NCI-H345 (cell line): Measurements from ENCODE around the gene R3HDM4.

Experiments used
- DNase-seq: peaks from one replicate; lab custom pipeline; 2025; lab: John Stamatoyannopoulos, UW

Gene R3HDM4

DNA sequence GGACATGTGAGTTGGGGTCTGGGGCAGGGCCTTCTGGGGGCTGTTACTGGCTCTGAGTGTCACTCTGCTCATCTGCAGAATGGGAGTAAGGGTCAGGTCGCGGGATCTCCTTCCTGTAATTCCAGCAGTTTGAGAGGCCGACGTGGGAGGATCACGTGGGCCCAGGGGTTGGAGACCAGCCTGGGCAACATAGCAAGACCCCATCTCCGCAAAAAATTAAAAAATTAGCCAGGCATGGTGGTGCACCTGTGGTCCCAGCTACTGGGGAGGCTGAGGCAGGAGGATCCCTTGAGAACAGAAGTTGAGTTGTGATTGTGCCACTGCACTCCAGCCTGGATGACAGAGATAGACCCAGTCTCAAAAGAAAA is 16.9 kb upstream of the R3HDM4 start:
- DNase-seq, result no peak

DNA sequence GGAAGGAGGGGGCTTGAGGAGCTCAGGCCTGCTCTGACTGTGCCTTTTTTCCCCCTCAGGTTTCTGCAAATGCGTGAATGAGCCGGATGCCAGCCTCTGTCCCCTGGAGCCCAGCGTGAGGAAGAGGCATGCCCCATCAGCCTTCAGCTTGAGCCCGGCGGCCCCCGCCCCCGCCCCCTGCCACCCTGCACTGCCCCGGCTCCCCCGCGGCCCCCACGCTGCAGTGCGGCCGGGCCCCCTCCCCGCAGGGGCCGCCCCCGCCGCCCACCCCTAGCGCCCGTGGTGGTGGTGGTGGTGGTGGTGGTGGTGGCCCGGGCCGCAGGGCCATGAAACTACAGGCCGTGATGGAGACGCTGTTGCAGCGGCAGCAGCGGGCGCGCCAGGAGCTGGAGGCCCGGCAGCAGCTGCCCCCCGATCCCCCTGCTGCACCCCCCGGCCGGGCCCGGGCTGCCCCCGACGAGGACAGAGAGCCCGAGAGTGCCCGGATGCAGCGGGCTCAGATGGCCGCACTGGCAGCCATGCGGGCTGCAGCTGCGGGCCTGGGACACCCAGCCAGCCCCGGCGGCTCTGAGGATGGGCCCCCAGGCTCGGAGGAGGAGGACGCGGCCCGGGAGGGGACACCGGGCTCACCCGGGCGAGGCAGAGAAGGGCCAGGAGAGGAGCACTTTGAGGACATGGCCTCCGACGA is 16.3 kb upstream of the R3HDM4 start:
- DNase-seq, result no peak

DNA sequence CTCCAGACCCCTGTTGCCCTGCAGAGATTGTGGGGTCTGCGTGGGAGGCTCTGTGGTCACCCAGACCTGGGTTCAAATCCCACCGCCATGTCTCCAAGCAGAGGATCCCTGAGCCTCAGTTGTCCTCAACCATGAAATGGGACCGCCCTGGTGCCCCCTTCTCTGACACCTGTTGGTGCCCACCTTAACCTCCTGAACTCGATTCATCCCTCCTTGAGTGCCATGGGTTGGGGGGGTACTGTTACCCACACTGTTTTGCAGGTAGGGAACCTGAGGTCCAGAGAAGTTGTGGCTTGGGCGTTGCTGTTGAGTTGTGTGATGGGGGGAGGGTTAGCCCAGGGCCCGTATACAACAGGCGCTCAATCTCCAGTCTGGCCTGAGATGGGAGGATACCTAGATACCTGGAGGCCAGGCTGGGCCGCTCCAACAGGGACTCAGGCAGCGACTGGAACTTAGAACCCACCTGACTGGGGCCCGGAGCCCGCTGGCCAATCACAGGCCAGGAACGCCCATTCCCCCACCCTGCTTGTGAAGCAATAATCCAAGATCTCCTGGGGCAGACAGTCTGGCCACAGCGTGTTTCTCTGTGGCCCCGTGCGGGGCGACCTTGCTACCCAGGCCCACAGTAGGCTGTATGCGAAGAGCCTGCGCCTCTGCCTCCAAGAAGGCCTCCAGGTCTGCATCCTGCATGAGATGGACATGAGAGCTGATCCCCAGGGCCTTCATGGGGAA is 15.6 kb upstream of the R3HDM4 start:
- DNase-seq, result no peak

DNA sequence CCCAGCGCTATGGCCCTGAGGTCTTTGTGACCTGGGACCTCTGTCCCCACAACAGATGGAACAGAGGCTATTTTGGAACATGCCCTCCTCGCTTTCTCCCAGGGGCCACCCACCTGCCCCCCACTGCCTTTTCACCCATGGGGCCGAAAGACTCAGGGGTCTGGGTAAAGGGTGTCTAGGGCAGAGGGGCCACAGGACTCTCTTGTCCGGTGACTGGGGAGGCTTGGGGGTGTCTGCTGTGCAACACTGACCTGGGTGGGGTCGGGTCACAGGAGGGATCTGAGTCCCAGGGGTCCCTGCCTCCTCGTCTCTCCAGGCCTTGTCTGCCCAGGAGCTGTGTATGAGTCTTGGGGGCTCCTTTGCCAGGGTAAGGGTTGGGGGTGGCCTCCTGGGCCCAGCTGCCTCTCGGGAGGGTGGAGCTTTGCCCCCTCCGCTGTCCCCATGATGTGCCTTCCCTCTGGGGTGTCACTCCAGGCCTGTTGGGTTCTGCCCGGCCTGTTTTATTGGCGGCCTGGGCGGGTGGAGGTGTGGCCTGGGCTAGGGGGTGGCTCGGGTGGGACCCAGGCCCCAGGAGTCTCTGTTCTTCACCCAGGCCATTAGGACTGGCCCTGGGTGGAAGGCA is 14.9 kb upstream of the R3HDM4 start:
- no peak for DNase-seq

DNA sequence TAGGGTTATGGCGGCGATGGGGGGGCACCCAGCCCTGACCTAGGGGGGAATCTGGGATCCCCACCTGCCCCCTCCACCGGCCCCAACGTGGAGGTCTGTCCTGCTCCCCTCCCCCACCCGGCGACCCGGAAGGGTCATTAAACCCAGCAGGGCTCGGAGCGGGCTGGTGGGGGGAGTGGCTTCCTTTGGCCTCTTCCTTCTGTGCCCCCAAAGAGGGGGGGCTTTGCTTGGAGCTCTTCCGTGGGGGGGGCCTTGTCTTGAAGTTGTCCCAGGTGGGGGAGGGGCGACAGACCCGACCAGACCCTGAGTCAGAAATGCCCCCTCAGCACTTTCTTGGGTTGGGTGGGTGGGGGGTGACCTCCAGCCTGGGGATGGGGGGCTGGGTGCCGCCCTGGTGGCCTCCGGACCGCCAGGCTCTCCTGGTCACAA is 14.3 kb upstream of the R3HDM4 start:
- no peak for DNase-seq

DNA sequence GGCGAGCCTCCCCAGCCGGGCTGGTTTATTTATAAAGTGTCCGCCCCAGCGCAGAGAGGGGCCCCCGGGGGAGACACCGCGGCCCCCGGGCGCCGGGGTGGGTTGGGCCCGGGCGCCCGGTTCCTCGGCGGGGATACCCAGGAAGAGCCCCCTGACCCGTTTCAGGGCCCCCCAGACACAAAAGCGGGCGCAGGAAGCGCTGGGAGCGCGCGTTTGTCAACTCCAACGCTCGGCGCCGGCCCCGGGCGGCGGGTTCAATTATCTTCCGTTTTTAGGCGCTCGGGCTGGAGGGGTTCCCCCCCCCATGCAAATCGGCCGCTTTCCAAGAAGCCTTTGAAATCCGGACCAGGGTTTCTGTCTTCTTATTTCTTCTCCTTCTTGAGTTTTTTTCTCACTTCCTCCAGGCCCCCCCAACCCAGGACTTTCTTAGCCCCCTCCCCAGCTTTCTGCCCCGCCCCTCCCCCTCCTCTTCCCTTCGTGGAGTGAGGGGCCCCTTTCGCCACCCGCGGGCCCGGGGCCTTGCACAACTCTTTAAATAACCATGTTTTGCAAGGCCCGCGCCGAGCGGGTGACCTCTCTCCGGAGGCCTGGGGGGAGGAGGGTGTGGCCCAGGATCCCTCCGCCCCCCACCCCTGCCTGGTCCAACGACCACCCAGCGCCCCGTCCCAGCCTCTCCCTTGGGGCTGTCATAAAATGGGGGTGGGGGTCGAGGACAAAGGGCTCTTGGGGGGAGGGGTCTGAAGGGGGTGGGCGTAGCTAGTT is 13.8 kb upstream of the R3HDM4 start:
- no peak for DNase-seq

DNA sequence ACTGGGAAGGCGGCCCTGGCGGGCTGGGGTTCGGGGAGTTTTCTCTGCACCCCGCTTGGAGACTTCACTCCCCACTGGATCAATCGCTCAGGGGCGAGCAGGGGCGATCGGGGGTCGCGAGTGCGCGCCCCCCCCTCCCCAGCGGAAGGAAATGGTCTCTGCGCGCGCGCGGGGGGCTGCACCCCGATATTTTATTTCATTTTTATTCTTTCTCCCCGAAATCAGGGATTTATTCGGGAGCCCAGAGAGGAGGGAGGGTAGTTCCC is 13.2 kb upstream of the R3HDM4 start:
- no peak for DNase-seq

DNA sequence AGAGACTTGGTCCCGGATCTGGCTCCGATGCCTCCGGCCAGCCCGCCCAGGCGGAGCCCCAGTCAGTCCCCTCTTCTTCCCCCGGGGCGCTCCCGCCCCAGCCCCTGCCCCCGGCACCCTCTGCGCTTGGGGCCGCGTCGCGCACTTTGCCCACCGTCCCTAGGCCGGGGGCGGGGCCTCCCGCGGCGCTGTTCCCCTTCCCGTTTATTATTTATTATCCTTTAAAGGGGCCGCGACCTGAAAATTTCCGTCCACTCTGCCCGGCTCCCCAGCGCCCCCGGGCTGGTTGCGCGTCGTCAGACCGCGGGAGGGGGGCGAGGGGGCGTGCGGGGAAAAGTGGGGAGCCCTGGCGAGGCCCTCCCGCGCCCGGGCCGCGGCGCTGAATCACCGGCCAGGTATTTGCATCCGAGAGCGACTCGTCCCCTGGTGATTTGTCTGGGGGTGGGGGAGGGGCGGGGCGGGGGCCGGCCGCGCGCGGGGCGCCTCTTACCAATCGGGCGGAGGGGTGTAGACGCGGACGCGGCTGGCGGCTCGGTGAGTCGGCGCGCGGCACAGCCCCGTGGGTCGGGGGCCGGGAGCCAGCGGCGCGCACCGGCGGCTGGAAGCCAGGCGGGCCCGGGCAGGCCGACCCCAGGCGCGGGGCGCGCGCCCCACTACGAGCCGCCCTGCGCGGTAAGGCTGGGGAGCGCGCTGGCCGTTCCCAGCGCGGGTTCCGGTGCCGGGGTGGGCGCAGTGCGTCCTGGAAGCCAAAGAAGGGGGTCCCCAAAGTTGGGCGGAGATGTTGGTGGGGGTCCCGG is 12.7 kb upstream of the R3HDM4 start, which contains the start of gene ARID3A:
Gene ARID3A (plus strand): TSS at position 510 of the 797 bp plus-strand sequence. CDS start 3,494 bp downstream, outside the sequence.
- DNase-seq, result peak; percentile 85

DNA sequence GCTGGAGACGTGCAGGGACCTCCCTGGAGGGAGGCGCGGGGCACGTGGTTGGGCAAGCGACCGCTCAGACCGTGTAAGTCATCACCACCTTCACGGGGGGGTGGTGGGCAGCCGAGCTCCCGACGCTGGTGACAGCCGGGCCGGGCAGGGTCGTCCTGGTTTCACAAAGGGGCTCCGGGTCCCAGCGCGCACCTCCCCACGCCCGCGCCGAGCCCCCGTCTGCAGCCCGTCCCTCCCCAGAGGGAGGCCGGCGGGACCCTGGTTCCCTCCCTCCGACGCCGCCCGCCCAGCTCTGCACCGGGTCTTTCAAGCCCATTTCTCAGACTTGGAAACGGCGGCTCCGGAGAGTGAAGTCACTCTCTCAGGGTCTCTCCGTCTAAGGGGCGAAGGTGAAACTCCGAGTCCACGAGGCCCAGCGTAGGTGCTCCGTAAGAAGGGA is 12.1 kb upstream of the R3HDM4 start:
- peak; percentile 23 for DNase-seq

DNA sequence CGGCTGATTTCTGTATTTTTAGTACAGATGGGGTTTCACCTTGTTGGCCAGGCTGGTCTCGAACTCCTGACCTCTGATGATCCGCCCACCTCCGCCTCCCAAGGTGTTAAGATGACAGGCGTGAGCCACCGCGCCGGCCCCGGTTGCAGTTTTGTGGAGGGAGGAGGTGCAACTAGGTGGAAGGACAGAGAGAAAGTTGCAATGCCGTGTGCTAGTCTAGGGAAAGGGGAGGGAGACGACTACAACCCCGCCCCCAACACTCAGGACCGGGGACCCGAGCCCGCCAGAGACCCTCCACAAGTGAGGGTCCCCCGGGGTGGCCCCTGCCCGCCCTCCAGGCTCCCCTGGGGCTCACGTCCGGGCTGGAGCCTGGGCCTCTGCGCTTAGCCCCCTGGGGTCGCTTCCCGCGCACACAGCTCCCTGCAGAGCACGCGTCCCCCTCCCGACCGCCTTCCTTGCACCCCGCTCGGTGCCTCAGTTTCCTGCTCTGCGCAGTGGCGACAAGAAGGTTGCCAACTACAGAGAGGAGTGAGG is 11.6 kb upstream of the R3HDM4 start:
- DNase-seq, result no peak

DNA sequence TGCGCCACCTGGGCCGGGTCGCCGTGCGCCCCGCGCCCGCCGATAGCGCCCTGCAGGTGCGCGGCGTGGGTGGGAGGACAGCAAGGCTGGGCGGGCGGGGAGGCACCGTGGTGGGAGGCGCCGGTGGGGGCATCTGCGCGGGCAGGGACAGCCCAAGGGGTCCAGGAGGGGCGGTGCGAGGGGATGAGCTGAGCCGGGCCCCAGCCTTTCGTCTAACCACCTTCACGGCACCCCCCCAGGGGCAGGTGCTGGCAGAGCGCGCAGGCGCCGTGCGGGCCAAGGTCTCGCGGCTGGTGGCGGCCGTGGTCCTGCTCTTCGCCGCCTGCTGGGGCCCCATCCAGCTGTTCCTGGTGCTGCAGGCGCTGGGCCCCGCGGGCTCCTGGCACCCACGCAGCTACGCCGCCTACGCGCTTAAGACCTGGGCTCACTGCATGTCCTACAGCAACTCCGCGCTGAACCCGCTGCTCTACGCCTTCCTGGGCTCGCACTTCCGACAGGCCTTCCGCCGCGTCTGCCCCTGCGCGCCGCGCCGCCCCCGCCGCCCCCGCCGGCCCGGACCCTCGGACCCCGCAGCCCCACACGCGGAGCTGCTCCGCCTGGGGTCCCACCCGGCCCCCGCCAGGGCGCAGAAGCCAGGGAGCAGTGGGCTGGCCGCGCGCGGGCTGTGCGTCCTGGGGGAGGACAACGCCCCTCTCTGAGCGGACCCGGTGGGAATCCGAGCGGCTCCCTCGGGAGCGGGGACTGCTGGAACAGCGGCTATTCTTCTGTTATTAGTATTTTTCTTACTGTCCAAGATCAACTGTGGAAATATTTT is 7.2 kb upstream of the R3HDM4 start:
- DNase-seq, result peak; percentile 75

DNA sequence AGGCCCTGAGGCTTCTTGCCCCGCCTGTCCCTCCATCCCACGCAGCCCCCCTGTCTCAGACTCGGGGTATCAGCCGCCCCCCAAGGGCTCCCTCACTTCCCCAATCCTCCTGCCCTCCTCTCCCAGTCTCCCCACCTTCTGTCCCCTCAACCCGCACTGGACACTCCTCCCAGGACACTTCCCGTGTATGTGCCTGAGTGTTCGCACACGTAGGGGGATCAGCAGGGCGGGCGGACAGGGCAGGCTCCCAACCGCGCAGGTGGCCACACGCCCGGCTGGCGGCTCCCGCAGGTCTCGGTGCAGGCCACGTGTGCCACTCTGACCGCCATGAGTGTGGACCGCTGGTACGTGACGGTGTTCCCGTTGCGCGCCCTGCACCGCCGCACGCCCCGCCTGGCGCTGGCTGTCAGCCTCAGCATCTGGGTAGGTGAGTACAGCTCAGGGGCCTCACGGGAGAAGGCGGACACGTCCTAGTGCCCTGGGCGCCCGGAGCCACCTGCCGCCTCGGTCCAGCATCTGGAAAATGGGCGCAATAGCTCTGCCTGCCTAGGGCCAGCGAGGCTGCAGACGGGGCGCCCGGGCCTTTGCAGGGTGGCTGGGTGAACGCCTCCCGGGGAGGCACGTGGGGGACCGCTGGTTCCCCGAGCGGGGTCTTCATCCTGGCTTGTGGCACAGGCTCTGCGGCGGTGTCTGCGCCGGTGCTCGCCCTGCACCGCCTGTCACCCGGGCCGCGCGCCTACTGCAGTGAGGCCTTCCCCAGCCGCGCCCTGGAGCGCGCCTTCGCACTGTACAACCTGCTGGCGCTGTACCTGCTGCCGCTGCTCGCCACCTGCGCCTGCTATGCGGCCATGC is 6.4 kb upstream of the R3HDM4 start:
- peak; percentile 74 for DNase-seq

DNA sequence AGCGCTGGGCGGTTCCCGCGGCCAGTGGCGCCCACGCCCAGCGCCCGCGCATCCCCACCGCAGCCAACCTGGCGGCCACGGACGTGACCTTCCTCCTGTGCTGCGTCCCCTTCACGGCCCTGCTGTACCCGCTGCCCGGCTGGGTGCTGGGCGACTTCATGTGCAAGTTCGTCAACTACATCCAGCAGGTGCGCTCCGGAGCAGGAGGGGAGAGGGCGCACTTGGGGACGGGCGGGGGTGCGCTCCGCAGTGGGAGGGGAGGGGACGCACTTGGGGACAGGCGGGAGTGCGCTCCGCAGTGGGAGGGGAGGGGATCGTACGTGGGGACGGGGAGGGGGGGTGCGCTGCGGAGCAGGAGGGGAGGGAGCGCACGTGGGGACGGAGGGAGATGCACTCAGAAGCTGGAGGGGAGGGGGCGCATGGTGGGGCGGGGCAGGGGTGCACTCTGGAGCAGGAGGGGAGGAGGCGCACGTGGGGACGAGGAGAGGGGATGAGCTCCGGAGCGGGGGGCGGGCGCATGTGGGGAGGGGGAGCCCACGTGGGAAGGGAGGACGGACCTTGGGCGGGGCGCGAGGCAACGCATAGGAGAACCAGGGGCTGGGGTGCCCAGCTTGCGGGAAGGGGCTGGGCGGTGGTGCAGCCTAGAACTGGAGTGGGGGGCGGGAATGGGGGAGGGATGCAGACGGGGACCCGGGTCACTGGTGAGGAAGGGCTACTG is 5.6 kb upstream of the R3HDM4 start:
- peak; percentile 62 for DNase-seq

DNA sequence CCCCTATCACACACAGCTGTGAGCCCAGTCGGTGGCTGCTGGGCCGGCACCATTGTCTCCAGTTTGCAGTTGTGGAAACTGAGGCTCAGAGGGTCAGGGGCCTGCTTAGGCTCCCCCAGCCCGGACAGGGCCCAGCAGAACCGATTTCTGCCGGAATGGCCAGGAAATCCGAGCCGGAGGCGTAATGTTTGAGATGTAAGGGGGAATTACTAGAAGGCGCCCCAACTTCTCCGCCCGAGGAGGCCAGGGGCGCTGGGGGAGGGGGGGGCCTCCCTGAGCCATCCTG is 5.1 kb upstream of the R3HDM4 start:
- no peak for DNase-seq

DNA sequence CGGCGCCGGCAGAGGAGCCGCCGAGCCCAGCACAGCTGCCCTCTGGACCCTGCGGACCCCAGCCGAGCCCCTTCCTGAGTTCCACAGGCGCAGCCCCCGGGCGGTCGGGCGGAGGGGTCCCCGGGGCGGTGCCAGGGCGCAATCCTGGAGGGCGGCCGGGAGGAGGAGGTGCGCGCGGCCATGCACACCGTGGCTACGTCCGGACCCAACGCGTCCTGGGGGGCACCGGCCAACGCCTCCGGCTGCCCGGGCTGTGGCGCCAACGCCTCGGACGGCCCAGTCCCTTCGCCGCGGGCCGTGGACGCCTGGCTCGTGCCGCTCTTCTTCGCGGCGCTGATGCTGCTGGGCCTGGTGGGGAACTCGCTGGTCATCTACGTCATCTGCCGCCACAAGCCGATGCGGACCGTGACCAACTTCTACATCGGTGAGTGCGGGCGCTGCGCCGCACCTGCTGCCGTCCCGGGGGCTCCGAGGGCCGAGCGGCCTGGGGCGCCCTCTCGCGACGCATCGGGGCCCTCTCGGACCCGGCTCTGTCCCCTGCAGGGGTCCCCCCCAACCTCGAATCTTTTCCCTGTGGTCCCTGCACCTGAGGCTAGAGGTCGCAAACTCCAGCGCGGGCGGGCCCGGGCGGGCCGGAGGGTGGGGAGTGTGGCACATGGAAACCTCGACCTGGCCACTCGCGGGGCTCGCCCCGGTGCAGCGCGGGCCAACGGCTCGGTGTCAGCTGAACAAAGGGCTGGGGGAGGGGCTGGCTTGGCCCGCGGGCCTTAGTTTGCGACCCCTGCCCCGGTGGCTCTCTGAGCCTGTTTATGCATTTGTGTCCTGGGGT is 4.5 kb upstream of the R3HDM4 start, which contains the start of gene KISS1R:
Gene KISS1R (plus strand): TSS at position 11 of the 829 bp plus-strand sequence. CDS start 170 bp downstream, at position 181.
- peak; percentile 50 for DNase-seq

DNA sequence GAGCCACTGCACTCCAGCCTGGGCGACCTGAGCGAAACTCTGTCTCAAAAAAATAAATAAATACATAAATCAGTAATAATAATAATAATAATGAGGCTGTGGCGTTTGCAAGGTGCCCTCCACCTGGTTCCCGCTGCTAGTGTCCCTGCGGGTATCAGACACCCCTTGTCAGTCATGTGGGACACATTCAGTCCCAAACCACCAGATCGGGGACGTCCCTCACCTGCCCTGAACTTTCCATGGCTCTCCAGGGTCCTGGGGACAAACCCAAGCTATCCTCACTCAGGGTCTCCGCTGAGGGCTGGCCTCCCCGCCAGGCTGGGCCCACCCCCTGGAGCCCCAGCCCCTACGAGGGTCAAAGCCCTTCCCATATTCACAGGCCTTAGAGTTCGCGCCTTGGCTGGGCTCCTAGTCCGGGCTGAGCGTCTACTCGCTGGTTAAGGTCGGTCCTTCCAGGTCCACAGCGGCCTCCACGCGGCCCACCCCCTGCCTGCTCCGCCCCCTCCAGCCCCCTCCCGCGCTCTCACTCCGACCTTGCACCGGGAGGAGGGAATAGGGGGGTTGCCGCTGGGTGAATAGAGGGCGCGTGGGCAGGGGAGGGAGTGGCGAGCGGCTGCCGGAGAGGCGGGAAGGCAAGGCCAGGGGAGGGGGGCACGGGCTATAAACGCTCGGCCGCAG is 3.8 kb upstream of the R3HDM4 start:
- DNase-seq, result peak; percentile 24
